K562 (cell line): ENCODE data around the gene KISS1. TPM values are rescaled to one million over a fixed set of nuclear protein-coding genes. Genes with fewer than 3 reads are reported as not detected.

Source experiments
- CBFA2T2 ChIP-seq: fragments of 450-650 bp; conservative IDR thresholded peaks from 2 replicates; pipeline ENCODE4 v1.6.1; 2017; ENCODE audit warnings: mild to moderate bottlenecking
- ELF4 ChIP-seq: fragments of 450-650 bp; formaldehyde crosslinking; IDR thresholded peaks from 2 replicates; pipeline ENCODE4 v1.4.0; 2022; ENCODE audit warnings: missing genetic modification characterization
- FOXJ2 ChIP-seq: fragments of 200-800 bp; sonication (Bioruptor generic); IDR thresholded peaks from 2 replicates; pipeline ENCODE4 v1.6.1; 2016; ENCODE audit warnings: missing genetic modification characterization, missing compliant biosample characterization
- GABPB2 ChIP-seq: fragments of 250-450 bp; sonication (Bioruptor Pico); conservative IDR thresholded peaks from 2 replicates; pipeline ENCODE4 v1.5.1; 2021; ENCODE audit warnings: mild to moderate bottlenecking
- HEY1 ChIP-seq: fragments of 250-450 bp; sonication (Bioruptor Pico); IDR thresholded peaks from 2 replicates; pipeline ENCODE4 v1.5.0; 2020; ENCODE audit warnings: mild to moderate bottlenecking, moderate library complexity, borderline replicate concordance
- MAFG ChIP-seq: fragments of 450-650 bp; conservative IDR thresholded peaks from 2 replicates; pipeline ENCODE4 v1.6.1; 2016; ENCODE audit warnings: missing genetic modification characterization, missing compliant biosample characterization
- MXI1 ChIP-seq: IDR thresholded peaks from 2 replicates; pipeline ENCODE4 v1.6.1; 2011; ENCODE audit warnings: low read depth, mild to moderate bottlenecking, improper control_type of control experiment, low read length
- NFE2L1 ChIP-seq: fragments of 450-650 bp; IDR thresholded peaks from 2 replicates; pipeline ENCODE4 v1.6.1; 2016; ENCODE audit warnings: missing genetic modification characterization, low read depth, mild to moderate bottlenecking, missing compliant biosample characterization, moderate library complexity, borderline replicate concordance
- PHTF2 ChIP-seq: fragments of 250-450 bp; sonication (Bioruptor Pico); IDR thresholded peaks from 2 replicates; pipeline ENCODE4 v1.5.0; 2021; ENCODE audit warnings: mild to moderate bottlenecking
- PURB ChIP-seq: sonication (generic); formaldehyde crosslinking; IDR thresholded peaks from 2 replicates; pipeline ENCODE4 v1.9.0; 2021; ENCODE audit warnings: low read depth, mild to moderate bottlenecking, missing genetic modification reagents
- RBM34 ChIP-seq: fragments of 200-400 bp; formaldehyde crosslinking; IDR thresholded peaks from 2 replicates; pipeline ENCODE4 v1.6.1; 2018; ENCODE audit warnings: low read length, borderline replicate concordance; ENCODE audit not compliant: insufficient read depth
- SMAD1 ChIP-seq: fragments of 150-350 bp; IDR thresholded peaks from 2 replicates; pipeline ENCODE4 v1.6.1; 2014; ENCODE audit warnings: low read length, low read depth; ENCODE audit not compliant: partially characterized antibody
- STAT5A ChIP-seq: IDR thresholded peaks from 2 replicates; pipeline ENCODE4 v1.6.1; 2012; ENCODE audit warnings: low read length, inconsistent platforms, borderline replicate concordance
- TBP ChIP-seq: optimal IDR thresholded peaks from 2 replicates; pipeline ENCODE3; 2011; ENCODE audit warnings: low read depth, low read length, improper control_type of control experiment
- TGIF2 ChIP-seq: sonication (generic); formaldehyde crosslinking; IDR thresholded peaks from 2 replicates; pipeline ENCODE4 v1.8.1; 2022; ENCODE audit warnings: mild to moderate bottlenecking, missing genetic modification reagents, moderate library complexity
- ZNF23 ChIP-seq: fragments of 250-450 bp; sonication (Bioruptor Pico); IDR thresholded peaks from 2 replicates; pipeline ENCODE4 v1.4.0; 2020; ENCODE audit warnings: mild to moderate bottlenecking
- ZNF239 ChIP-seq: fragments of 250-450 bp; sonication (Bioruptor Pico); IDR thresholded peaks from 2 replicates; pipeline ENCODE4 v1.4.0; 2020; ENCODE audit warnings: mild to moderate bottlenecking
- ZNF444 ChIP-seq: fragments of 250-450 bp; sonication (Bioruptor Pico); IDR thresholded peaks from 2 replicates; pipeline ENCODE4 v1.4.0; 2020; ENCODE audit warnings: mild to moderate bottlenecking, moderate library complexity
- ZNF79 ChIP-seq: fragments of 250-450 bp; sonication (Bioruptor Pico); IDR thresholded peaks from 2 replicates; pipeline ENCODE4 v1.4.0; 2020; ENCODE audit warnings: low read depth, mild to moderate bottlenecking, moderate library complexity
- polyA plus RNA-seq, 8 experiments: library from polyadenylated mRNA; depleted of rRNA in 4 of 8; stranded (reverse) in 5 of 8; unstranded in 3 of 8; fragments of >200 nt; fragmentation: Nextera tagmentation in 2 of 8; fragmentation: Illumina TruSeq in 1 of 8; extraction: Ambion mirVana in 2 of 8; extraction: Trizol in 1 of 8; gene quantifications; 2 replicates each; pipeline versions ENCODE4 v1.2.1 to v1.2.3, GENCODE V29; 2011 to 2014; ENCODE audit warnings: inconsistent platforms in 1 of 8, missing spikeins in 1 of 8
- total RNA-seq, 7 experiments: library from RNA; depleted of rRNA in 6 of 7; stranded (reverse); fragments of >200 nt in 6 of 7; fragmentation: Illumina TruSeq in 2 of 7; extraction: Trizol in 2 of 7; gene quantifications; 2 replicates each; pipeline versions ENCODE4 v1.2.1 to v1.2.3, GENCODE V29; 2011 to 2021; ENCODE audit warnings: low replicate concordance in 1 of 7
- TF ChIP-seq, protein P1 (sequence below), 3 experiments: fragments of 200-800 bp in 1 of 3; sonication (Bioruptor generic) in 1 of 3; sonication (generic) in 1 of 3; formaldehyde crosslinking in 1 of 3; IDR thresholded peaks; 2 replicates each; pipeline versions ENCODE4 v1.6.1 to v1.8.0; 2016 to 2022; ENCODE audit warnings: mild to moderate bottlenecking in 2 of 3, missing compliant biosample characterization in 2 of 3, missing genetic modification characterization in 2 of 3, missing genetic modification reagents in 1 of 3
- TF ChIP-seq, protein P2 (sequence below): fragments of 250-450 bp; sonication (Bioruptor Pico); IDR thresholded peaks from 2 replicates; pipeline ENCODE4 v1.8.0; 2022; ENCODE audit warnings: moderate library complexity, mild to moderate bottlenecking, inconsistent platforms
- TF ChIP-seq, protein P3 (sequence below): fragments of 450-650 bp; IDR thresholded peaks from 2 replicates; pipeline ENCODE4 v1.6.1; 2016
- TF ChIP-seq, protein P4 (sequence below): fragments of 250-450 bp; sonication (Bioruptor Pico); IDR thresholded peaks from 2 replicates; pipeline ENCODE4 v1.5.0; 2020; ENCODE audit warnings: mild to moderate bottlenecking
- TF ChIP-seq, protein P5 (sequence below): fragments of 450-650 bp; formaldehyde crosslinking; IDR thresholded peaks from 2 replicates; pipeline ENCODE4 v1.4.0; 2022; ENCODE audit warnings: missing genetic modification characterization

The KISS1 gene
- total and polyA plus RNA-seq, 9 of the 15 experiments (the other 6 are each of a cell fraction or from before 2014, with no cell fraction given): 0.31 TPM; not detected in 8

DNA sequence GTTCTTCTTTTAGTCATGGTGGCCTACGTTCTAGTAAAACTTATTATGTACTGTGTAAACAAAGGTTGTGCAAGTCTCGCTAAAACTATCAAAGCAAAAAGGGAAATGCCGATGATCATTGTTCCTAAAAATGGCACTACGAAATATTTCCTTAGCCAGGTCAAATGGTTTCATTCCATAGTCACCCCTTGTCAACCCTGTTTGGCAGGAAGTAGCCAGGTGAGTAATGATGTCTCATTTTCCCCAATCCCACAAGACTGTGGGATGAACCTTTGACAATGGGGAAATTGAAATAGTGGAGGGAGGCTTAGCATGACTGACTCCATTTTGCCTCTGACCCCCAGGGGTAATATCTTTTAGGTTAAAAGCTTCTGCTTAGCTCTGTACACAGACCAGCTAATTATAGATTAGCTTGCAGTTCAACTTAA is 24.5 kb downstream of the KISS1 start (continued):
- TF ChIP-seq PHTF2 (CRISPR knock-in tag): no peak
- TF ChIP-seq, protein P1, sequence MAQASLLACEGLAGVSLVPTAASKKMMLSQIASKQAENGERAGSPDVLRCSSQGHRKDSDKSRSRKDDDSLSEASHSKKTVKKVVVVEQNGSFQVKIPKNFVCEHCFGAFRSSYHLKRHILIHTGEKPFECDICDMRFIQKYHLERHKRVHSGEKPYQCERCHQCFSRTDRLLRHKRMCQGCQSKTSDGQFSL (CRISPR knock-in tag; IDR thresholded peaks at IDR 0.05): no peak
- TF ChIP-seq, protein P1 (tag; IDR thresholded peaks at IDR 0.05): peak in 1 of 2 experiments; percentile 62; a peak in 1 of 4 replicates
- no peak for TF ChIP-seq SMAD1
- TF ChIP-seq, protein P2, sequence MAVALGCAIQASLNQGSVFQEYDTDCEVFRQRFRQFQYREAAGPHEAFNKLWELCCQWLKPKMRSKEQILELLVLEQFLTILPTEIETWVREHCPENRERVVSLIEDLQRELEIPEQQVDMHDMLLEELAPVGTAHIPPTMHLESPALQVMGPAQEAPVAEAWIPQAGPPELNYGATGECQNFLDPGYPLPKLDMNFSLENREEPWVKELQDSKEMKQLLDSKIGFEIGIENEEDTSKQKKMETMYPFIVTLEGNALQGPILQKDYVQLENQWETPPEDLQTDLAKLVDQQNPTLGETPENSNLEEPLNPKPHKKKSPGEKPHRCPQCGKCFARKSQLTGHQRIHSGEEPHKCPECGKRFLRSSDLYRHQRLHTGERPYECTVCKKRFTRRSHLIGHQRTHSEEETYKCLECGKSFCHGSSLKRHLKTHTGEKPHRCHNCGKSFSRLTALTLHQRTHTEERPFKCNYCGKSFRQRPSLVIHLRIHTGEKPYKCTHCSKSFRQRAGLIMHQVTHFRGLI: peak; percentile 87
- TF ChIP-seq GABPB2 (CRISPR knock-in tag): no peak
- no peak for TF ChIP-seq MAFG (tag)
- TF ChIP-seq TGIF2 (CRISPR knock-in tag): no peak
- TF ChIP-seq CBFA2T2: no peak
- TF ChIP-seq, protein P3, sequence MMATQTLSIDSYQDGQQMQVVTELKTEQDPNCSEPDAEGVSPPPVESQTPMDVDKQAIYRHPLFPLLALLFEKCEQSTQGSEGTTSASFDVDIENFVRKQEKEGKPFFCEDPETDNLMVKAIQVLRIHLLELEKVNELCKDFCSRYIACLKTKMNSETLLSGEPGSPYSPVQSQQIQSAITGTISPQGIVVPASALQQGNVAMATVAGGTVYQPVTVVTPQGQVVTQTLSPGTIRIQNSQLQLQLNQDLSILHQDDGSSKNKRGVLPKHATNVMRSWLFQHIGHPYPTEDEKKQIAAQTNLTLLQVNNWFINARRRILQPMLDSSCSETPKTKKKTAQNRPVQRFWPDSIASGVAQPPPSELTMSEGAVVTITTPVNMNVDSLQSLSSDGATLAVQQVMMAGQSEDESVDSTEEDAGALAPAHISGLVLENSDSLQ: no peak
- TF ChIP-seq TBP: no peak
- peak; percentile 83; the same call in 1 of the 2 replicates for TF ChIP-seq ELF4 (CRISPR knock-in tag)
- no peak for TF ChIP-seq FOXJ2 (tag)
- TF ChIP-seq RBM34: no peak
- TF ChIP-seq ZNF23: peak; percentile 87
- TF ChIP-seq ZNF444: peak; percentile 91
- no peak for TF ChIP-seq MXI1
- TF ChIP-seq STAT5A: no peak
- TF ChIP-seq, protein P4, sequence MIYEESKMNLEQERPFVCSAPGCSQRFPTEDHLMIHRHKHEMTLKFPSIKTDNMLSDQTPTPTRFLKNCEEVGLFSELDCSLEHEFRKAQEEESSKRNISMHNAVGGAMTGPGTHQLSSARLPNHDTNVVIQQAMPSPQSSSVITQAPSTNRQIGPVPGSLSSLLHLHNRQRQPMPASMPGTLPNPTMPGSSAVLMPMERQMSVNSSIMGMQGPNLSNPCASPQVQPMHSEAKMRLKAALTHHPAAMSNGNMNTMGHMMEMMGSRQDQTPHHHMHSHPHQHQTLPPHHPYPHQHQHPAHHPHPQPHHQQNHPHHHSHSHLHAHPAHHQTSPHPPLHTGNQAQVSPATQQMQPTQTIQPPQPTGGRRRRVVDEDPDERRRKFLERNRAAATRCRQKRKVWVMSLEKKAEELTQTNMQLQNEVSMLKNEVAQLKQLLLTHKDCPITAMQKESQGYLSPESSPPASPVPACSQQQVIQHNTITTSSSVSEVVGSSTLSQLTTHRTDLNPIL: peak; percentile 79; the same call in 1 of the 2 replicates
- TF ChIP-seq, protein P5, sequence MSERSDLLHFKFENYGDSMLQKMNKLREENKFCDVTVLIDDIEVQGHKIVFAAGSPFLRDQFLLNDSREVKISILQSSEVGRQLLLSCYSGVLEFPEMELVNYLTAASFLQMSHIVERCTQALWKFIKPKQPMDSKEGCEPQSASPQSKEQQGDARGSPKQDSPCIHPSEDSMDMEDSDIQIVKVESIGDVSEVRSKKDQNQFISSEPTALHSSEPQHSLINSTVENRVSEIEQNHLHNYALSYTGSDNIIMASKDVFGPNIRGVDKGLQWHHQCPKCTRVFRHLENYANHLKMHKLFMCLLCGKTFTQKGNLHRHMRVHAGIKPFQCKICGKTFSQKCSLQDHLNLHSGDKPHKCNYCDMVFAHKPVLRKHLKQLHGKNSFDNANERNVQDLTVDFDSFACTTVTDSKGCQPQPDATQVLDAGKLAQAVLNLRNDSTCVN (CRISPR knock-in tag): peak; percentile 48; the same call in 1 of the 2 replicates
- peak; percentile 87 for TF ChIP-seq ZNF239
- peak; percentile 94 for TF ChIP-seq ZNF79 (CRISPR knock-in tag)
- TF ChIP-seq HEY1: 0 out of 2 replicates have a peak, but pooled peaks have one; percentile 68
- no peak for TF ChIP-seq PURB (CRISPR knock-in tag)
- TF ChIP-seq NFE2L1 (tag): no peak
